Activated naive CD4-positive, alpha-beta T cell treated with Interleukin-2 at 50 U/mL for 16 hours (primary cell): ENCODE results near the gene IER5L.

ENCODE experiments used
- DNase-seq: peaks from one replicate; pipeline ENCODE4 v3.0.0-alpha.2; 2020

The IER5L gene

DNA sequence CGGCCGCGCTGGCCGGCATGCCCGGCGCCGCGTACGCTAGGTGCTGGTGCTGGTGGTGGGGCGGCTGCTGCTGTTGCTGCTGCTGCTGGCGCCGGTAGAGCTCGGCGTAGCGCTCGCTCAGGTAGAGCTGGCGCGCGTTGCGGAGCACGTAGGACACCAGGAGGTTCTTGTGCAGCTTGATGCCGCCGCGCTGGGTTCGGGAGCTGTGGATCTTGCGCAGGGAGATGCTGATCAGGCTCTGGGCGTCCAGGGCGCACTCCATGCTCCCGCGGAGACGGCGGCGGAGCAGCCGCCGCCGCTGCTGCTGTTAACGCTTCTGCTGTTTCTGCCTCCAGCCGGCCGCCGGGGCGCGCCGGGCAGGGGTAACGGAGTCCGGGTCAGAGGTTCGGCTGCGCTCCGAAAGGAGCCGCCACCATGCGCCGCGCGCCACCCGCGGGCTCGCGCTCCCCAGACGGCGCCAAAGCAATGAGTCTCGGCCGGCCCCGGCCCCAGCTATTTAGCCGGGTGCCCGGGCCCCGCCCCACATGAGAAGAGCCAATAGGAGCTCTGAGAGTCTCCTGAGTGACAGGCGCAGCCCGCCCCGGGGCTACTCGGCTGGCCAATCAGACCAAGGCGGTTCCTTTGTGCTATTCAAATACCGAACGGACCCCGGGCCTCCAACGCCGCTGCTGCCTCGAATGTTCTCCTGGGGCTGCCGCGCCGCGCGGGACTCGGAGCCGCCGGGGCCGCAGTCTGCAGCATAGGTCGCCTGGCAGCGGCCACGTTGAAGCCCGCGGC, at the start of gene IER5L:
TSS of gene IER5L (minus strand) at position 471 of the 777 bp plus-strand sequence. CDS start at position 262, 209 bp downstream.
- peak; percentile 94 for DNase-seq

DNA sequence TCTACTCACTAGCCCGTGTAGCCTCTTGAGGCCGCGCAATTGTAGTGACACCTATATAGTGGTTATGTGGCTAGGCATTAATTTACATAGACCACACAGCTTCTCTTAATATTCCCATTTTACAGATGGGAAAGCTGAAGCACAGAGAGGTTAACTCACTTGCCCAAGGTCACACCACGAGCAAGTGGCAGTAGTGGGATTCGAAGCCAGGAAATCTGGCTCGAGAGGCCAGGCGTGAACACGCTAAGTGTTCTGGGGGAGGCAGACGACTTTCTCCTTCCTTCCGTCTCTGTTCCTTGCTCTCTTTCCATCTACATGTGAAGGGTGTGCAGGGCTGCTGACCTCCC, 49.8 kb upstream of the IER5L start:
- no peak for DNase-seq

GRCh38 chr9:129225815-129226214, 47.8 kb upstream of the IER5L start:
- peak; percentile 33 for DNase-seq

- DNase-seq, result no peak
These were observed 47.4 kb upstream of the IER5L start for GRCh38 chr9:129225490-129225778.

DNA sequence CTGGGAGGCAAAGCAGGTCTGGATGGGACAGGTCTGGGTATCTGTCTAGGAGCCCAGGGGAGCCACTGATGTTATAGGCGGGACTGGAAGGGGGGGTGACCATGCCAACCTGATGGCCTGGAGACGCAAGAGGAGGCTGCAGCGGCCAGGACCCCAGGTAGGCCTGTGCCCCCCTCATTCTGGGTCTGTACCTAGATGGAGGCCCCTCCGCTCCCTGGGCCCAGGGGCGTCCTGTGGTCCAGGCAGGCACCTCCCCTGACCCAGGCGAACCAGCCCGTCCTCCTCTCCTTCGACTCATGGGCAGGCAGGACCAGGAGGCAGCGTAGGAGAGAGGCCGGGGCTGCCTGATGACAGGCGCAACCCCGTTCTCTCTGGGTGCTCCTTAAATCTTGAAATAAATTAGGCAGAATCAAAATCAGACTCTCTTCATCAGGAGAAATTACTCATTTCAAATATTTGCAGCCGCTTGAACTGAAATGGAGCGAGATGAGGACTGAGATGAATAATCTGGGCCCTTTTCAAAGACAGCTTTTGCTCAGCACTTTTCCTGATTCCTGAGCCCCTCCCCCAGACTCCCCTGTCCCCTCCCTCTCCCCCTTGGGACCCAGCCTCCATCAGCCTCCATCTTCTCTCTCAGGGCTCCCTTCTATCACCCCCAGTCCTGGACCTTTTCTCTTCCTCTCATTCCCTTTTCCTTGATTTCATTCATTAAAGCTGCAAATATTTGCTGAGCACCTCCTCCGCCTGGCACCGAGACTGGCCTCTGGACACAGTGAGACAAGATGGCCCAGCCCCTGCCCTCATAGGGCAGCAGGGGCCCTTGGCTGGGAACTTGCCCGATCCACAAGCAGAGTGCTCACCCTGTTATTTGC, 46.8 kb upstream of the IER5L start:
- no peak for DNase-seq

DNA sequence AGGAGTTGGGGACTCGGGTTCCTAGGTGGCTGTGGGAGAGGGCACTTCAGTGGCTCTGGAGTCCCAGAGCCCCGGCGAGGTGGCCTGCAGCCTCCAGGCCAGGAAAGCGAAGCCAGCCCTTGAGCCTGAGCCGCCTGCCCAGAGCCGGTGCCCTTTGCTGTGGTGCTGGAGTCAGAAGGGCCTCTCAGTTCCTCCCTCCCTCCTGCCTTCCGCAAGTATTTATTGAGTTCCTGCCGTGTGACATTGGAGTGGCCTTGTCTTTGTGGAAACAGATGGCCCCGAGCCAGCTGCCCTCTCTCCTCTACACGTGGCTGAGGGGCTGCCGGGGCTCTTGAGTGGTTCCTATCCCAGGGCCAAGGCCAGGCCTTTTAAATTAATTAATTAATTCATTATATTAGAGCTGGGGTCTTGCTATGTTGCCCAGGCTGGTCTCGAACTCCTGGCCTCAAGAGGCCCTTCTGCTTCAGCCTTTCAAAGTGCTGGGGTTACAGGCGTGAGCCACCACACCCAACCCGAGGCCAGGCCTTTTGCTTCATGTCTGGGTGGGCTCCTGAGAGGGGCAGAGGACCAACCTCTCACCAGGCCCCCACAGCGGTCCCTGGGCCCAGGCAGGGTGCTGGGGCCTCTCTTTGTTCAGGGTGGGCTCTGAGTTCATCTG, 45.6 kb upstream of the IER5L start:
- no peak for DNase-seq

- DNase-seq, result no peak
These were observed 44.8 kb upstream of the IER5L start for GRCh38 chr9:129222819-129223218.

DNA sequence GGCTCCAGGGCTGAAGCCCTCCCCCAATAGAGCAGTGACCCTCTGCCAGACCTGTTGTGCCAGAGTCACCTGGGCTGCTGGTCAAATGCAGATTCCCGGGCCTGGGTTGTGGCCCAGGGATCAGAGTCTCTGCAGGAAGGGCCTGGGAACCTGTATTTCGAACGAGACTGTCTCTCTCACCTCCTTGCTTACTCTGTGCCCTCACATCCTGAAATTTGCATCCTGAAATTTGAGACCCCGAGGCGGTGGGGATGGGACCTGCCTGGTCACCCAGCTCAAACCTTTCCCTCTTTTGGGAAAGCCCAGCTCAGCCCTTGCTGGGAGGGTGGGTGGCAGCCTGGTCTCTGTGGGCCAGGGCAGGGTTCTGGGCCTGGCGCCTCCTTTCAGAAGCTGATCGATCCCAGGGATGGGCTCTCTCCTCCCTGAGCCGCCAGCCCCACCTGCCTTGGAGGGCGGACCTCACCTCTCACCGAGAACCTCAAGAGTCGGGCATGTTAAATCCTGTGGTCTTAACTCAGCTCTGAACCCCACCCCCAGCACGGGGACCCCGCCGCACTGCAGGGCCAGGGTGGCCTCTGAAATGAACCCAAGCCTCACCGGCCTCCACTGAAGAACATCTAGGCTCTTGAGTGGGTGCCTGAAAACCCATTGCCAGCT, 44.0 kb upstream of the IER5L start:
- no peak for DNase-seq

DNA sequence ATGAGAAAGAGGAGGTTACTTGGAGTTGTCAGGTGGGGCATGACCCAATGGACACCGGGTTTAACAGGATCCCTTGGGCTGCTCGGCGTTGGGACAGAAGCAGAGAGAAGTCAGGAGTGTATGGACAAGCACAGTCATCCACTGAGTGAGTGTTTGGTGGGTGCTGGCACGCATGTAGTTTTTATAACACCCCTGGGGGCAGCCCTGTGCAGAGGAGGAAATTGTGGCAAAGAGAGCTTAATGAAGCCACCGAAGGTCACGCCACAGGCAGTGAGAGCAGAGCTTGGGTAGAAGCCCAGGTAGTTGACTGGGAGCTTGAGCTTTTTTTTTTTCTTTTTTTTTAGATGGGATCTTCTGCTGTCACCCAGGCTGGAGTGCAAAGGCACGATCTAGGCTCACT, 43.2 kb upstream of the IER5L start:
- no peak for DNase-seq

DNA sequence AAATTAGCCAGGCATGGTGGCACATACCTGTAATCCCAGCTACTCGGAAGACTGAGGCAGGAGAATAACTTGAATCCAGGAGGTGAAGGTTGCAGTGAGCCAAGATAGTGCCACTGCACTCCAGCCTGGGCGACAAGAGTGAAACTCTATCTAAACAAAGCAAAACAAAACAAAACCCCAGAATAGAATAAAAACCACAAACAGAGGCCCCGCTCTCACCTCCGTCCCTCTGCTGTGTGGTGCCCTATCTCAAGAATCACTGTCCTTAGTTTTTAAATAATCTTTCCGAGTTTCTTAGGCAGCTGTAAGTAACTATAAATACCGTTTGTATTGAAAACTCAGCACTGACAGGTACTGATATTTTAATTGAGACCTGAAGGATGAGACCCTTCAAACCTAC, 42.7 kb upstream of the IER5L start:
- DNase-seq, result no peak

GRCh38 chr9:129218918-129219317, 40.9 kb upstream of the IER5L start:
- DNase-seq, result no peak

GRCh38 chr9:129218272-129218625, 40.2 kb upstream of the IER5L start:
- no peak for DNase-seq

- no peak for DNase-seq
These were observed 35.5 kb upstream of the IER5L start for GRCh38 chr9:129213551-129213950.

GRCh38 chr9:129211686-129212085, 33.6 kb upstream of the IER5L start:
- no peak for DNase-seq

GRCh38 chr9:129210125-129210524, 32.1 kb upstream of the IER5L start:
- DNase-seq, result no peak

GRCh38 chr9:129209580-129209979, 31.5 kb upstream of the IER5L start:
- DNase-seq, result no peak

DNA sequence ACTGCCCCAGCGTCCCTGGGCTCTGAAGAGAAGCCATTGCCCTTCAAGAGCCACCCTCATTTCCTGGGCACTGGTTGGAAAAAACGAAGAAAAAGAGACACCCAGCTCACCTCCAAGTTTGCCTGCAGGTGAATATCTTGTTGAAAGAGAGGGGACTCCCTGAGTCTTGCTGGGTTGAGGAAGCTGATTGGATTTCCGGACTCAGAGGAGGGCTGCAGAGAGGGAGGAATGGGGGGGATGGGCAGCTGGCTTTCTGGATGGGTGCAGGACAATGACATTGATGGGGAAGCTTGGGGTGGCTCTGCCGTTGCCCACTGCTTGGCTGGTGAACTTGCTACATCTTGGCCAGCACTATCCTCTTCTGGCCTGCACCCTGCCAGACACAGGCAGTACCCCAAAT, 31.0 kb upstream of the IER5L start:
- DNase-seq, result no peak

DNA sequence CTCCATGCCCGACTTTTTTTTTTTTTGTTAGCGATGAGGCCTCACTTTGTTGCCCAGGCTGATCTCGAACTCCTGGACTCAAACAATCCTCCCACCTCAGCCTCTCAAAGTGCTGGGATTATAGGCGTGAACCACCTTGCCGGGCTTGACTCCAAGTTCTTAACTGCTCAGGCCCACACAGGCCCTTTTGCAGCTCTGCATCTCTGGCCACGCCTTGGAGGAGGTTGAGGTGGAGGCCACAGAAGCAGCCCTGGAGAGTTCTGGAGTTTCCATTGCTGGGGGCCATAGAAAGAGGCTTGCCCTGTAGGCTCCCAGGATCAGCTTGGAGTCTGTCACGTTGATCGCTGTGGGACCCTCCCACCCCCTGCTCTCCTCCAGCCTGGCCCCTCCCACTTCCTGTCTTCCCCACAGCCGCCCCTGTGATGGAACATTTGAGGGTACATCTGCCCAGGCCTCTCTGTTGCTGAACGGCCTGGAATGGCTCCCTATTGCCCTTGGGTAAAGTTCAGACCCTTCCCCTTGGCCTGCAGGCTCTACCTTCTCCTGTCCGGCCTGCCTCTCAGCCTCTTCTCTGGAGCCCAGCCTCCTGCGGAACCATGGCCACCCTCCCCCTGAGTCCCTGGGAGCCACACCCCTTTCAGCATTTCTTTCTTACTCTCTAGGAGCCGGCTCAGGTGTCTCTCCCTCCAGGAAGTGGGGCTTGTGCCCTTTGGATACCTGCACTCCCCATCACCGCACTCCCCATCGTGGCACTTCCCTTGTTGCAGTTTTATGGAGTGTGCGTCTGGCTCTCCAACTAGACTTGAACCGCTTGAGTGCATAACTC, 30.4 kb upstream of the IER5L start:
- DNase-seq, result peak; percentile 26

DNA sequence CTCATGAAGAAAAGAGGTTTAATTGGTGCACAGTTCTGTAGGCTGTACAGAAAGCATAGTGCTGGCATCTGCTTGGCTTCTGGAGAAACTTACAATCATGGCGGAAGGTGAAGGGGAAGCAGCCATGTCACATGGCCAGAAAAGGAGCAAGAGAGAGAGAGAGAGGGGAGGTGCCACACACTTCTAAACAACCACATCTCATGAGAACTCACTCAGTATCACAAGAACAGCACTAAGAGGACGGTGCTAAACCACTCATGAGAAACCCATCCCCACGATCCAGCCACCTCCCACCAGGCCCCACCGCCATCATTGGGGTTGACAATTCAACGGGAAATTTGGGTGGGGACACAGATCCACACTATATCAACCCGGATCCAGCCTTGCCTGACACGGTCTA, 28.8 kb upstream of the IER5L start:
- no peak for DNase-seq

GRCh38 chr9:129206401-129206800, 28.3 kb upstream of the IER5L start:
- DNase-seq, result no peak

DNA sequence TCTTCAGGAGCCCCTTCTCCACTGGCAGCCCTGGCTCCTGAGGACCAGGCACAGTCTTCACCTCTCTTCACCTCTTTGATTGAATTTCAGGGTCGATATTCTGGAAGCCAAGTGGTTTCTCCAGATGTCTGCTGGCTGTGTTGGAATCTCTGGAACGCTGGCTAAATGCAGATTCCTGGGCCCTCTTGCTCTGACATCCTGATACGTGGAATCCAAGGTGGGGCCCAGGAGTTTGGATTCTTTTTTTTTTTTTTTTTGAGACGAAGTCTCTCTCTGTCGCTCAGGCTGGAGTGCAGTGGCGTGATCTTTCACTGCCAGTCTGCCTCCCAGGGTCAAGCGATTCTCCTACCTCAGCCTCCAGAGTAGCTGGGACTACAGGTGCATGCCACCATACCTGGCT, 26.8 kb upstream of the IER5L start:
- no peak for DNase-seq

DNA sequence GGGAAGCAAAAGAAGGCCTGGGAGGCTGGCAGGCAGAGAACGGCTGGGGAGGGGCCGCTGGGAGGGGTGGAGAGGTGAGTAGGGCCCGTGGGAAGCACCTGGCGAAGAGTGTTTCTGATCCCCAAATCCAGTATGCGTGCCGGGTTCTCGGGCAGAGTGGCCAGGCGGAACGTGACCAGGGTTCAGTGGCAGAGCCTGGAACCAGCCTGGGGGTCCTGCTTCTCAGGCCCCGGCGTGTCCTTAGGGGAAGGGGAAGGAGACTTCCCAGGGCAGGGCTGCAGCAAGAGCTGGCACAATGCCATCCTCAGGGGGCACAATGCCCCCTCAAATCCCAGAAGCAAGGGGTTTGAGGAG, 25.5 kb upstream of the IER5L start:
- no peak for DNase-seq
